ENCODE data around the gene LRRC37A3.
"Not testable (repeated sequence)": the region's sequence is repeated elsewhere in the genome, so short reads cannot be mapped to it uniquely, and the experiment has no call there.

LRRC37A3 gene

GRCh38 chr17:64829824-64830630 lies 89.3 kb downstream of the LRRC37A3 start:
- not testable (repeated sequence) for DNase-seq

DNA sequence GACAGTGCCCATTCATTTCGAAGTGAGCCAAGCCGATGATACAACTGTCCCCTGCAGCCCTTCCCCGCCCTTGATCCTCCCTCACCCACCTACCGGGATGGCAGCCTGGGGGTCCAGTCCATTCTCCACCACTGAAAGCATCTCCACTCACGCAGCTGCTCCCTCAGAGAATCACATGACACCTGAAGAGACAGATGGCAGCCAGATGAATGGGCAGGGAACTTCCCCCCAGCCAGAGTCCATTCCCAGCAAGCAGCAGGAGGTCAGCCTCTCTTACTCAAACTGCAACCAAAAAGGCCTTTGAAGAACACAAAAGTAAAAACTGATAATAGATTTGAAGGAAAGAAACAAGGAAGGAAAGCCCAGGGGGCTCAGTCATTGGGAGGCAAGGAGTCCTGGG lies 90.2 kb downstream of the LRRC37A3 start:
- DNase-seq, result not testable (repeated sequence)

- DNase-seq, result not testable (repeated sequence)
Measured at GRCh38 chr17:64818904-64819303, 100.4 kb downstream of the LRRC37A3 start.

DNA sequence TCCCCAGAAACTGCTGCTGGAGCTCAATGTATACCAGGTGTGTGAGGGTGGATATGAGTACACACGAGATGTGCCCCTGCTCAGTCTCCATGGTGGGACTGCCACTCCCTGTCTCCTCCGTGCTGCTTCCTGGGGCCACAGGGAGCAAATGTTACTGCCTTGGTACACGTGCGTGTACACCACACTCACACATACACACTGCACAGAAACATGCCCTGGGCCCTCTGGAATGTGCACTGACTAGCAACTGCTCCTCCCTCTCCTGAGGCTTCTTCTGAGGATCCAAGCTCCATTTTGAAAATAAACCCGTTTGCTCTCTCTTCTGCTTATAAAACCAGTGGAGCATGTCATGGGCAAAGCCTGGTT lies 103.5 kb downstream of the LRRC37A3 start:
- not testable (repeated sequence) for DNase-seq

DNA sequence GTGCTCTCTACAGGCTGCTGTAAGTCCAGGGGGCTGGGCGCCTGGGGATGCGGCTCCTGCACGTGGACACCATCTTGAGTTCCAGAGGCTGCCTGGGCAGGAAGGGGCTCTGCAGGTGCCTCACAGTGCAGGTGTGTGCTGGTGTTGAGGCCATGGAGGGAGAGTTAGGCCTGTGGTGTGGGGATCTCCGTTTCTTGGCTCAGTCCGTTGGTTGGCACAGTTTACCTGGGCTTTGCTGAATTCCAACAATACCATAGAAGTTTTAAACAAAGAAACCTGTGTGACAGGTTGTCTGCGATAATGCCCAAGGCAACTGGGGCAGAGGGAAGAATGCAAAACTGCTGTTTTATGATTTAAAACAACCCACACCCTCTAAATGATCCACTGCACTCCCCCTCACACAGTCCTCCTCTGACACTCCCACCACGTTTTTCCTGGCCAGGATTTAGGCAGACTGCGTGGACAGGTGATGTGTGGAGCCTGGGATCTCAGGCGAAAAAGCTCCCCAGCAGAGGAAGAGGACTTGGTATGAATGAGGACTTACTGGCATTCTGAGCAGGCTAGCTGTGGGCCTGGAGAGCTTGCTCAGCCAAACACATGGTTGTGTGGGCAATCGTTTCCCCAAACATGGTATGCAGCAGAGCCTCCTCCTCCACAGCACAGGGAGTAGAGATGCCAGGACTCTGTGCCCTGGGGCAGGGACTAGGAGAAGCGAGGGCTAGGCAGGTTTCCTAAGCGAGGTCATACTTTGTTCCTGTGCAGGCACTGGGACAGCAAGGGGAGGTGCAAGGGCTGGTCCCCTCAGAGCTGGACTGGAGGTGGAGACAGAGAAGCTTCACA lies 104.1 kb downstream of the LRRC37A3 start:
- not testable (repeated sequence) for DNase-seq

DNA sequence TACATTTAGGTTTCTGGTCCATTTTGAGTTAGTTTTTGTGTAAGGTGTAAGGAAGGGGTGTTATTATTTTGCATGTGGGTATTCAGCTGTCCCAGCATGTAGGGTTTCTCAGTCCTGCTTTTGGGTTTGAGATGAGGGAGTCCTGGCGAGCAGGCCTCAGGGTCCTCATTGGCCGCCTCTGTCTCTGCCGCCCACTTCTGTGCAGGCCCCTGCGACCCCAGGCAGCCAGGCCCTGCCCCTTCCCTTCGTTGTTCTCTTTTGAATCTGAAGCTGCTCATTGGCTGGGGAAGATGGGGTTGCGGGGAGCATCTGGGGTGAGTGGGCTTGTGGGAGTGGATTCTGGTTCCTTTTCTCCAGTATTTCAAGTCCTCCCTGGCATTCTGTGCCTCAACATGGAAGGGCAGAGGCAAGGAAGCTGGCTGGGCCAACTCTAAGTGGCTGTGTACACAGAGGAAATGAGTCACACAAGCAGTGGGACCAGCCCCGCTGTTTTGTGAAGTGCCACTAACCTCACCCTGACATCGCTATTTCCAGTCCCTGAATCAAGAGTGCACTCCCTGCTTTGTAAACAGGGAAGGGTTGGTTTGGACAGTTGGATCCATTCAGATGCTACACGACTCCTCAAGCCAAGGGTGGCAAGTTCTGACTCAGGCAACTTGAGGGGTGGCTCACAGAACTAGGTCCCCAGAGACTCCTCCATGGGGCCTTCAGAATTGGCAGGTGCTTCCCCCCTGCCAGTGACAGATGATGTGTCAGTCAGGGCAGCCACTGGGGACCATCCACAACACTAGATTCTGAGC lies 110.9 kb downstream of the LRRC37A3 start:
- DNase-seq, result peak; percentile 54

Measured in CD4-positive, alpha-beta T cell treated with Interleukin-10 for 1 hour (primary cell).